ENCODE measurements around the gene STN1.

STN1 gene, protein sequence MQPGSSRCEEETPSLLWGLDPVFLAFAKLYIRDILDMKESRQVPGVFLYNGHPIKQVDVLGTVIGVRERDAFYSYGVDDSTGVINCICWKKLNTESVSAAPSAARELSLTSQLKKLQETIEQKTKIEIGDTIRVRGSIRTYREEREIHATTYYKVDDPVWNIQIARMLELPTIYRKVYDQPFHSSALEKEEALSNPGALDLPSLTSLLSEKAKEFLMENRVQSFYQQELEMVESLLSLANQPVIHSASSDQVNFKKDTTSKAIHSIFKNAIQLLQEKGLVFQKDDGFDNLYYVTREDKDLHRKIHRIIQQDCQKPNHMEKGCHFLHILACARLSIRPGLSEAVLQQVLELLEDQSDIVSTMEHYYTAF

GRCh38 chr10:103918053-103918846 lies at the start of gene STN1:
Gene STN1 (minus strand): TSS chr10:103918184. CDS start chr10:103917594, 590 bp downstream.
- DNase-seq: peak; percentile 95

GRCh38 chr10:103967448-103968071 lies 49.6 kb upstream of the STN1 start:
- peak; percentile 7 for DNase-seq

GRCh38 chr10:103966671-103967447 lies 48.9 kb upstream of the STN1 start, which contains the start of gene SLK:
Gene SLK (plus strand): TSS chr10:103967140. CDS start chr10:103967746, 606 bp downstream.
- peak; percentile 84 for DNase-seq

- no peak for DNase-seq
Observed at GRCh38 chr10:103960103-103960502, 42.1 kb upstream of the STN1 start.

- no peak for DNase-seq
Observed at GRCh38 chr10:103958996-103959395, 41.0 kb upstream of the STN1 start.

- DNase-seq: no peak
Observed at GRCh38 chr10:103954543-103954942, 36.6 kb upstream of the STN1 start.

DNA sequence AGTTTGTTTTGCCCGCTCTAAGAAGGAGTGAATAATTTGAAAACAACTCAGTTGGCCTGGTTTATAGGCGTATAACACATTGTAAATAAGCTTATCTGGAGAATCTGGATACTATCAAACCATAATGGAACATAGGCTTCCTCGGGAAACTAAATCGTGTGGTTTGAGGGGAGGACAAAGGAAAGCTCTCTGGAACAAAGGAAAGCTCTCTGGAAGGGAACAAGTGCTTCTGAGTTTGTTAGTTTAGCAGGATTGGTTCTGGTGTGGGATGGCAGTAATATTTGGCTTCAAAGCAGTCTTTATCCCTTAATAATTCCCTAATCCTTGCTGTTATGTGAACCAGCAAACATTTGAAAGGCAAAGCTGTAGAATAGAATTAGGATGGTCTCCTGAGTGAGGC lies 34.0 kb upstream of the STN1 start:
- no peak for DNase-seq

- DNase-seq: no peak
Observed at GRCh38 chr10:103951183-103951582, 33.2 kb upstream of the STN1 start.

DNA sequence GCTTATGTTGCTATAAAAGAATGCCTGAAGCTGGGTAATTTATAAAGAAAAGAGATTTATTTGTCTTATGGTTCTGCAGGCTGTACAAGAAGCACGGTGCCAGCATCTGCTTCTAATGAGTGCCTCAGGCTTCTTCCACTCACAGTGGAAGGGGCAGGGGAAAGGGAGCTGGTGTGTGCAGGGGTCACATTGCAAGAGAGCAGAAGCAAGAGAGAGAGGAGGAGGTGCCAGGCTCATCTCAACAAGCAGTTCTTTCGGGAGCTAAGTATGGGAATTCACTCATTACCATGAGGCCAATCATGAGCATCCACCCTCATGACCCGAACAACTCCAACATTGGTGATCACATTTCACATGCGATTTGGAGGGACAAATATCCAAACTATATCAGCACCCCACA lies 31.7 kb upstream of the STN1 start:
- no peak for DNase-seq

GRCh38 chr10:103947799-103948516 lies 30.0 kb upstream of the STN1 start:
- DNase-seq: no peak

DNA sequence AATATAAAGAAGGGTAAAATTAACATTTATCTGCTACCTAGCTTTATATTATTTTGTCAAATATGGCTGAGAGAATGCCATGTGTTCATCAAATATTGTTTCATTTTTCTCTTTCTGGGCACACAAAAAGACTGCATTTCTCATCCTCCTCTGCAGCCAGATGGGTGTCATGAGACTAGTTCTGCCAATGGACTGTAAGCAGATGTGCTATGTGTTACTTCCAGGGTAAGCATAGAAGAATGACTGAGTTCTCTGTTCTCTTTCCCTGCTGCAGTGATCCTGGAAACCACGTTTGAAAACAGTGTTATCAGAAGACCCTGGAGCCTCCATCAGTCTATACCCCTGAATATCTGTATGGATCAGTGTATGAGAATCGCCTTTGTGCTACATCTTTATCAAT lies 24.9 kb upstream of the STN1 start:
- DNase-seq: no peak

DNA sequence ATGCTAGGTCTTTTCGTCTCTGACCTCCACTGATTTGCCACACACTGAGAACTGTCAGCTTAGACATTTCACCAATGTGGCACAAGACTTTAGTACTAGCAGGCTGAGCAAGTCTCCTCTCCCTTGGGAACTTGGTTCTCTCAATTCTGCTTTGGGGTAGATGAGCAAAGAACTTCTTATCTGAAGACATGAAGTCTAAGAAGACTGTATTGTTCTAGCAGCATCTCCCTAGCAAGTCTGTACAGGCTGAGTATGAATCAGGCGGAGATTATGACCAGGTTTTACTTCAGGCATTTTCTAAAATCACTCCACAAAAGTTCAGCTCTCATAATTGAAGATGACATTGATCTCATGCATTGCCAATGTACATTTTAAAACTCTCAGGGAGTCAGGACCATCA lies 23.8 kb upstream of the STN1 start:
- DNase-seq: no peak

DNA sequence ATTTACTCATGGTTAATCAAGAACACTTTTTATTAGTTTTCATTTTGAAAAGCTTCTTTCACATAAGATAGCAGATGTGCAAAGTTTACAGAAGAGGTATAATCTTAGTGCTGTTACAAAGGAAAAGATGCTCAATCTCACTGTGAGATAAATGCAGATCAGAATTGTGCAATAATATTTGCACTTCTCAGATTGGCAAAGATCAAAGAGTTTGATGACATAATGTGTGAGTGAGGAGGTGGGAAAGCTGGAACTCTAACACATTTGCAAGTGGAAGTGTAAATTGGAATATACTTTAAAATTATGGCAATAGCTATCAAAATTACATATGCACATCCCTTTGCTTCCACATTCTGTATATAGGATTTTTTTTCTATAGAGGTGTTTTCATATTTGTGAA lies 21.5 kb upstream of the STN1 start:
- DNase-seq: no peak

DNA sequence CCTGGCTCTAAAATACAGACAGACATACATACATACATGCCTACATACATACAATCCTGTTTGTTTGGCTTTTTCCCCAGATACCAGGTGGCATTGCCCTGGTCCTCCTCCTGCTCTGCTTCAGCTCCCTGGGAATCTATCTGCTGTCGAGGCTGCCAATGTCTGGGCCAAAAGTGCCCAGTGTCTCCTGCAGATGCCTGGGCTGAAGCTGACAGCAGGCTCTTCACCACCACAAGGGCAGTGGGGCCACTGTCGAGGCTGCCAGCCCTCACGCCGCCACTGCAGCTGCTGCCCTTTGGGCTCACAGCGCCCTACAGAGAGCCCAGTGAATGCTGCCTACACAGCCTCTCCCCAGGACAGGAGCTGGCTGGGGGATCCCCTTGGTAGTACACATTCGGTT lies 18.0 kb upstream of the STN1 start:
- DNase-seq: no peak

- no peak for DNase-seq
Observed at GRCh38 chr10:103934308-103934707, 16.3 kb upstream of the STN1 start.

GRCh38 chr10:103933557-103934121 lies 15.7 kb upstream of the STN1 start:
- DNase-seq: no peak

- DNase-seq: no peak
Observed at GRCh38 chr10:103932971-103933370, 15.0 kb upstream of the STN1 start.

GRCh38 chr10:103932271-103932670 lies 14.3 kb upstream of the STN1 start:
- DNase-seq: no peak

GRCh38 chr10:103931603-103932002 lies 13.6 kb upstream of the STN1 start:
- DNase-seq: no peak

DNA sequence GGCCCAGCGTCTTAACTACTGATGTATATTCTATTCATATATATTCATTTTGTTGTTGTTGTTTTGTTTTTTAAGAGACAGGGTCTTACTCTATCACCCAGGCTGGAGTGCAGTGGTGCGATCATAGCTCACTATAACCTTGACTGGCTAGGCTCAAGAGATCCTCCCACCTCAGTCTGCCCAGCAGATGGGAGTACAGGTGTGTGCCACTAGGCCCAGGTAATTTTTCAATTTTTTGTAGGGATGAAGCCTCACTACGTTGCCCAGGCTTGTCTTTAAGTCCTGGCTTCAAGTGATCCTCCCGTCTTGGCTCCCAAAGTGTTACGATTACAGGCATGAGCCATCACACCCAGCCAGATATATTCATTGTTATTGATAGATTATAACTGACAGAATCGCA lies 12.9 kb upstream of the STN1 start:
- no peak for DNase-seq

DNA sequence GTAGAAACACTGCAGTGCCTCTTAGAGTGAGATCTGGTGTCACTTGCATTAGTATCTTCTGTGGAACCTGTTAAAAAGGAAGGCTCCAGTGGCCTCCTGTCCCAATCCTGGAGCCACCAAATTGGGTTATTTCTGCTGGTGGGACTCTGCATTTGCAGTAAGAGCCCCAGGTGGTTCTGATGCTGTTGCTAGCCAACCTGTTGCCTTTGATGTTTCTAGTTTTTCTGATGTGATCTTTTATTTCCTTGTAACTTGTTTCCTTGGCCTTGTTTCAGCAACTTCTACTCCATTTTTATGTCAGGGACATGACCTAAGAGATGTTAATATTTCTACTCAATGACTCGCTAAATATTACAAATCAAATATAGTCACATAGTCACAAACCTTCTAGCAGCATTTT lies 12.5 kb upstream of the STN1 start:
- no peak for DNase-seq

GRCh38 chr10:103929381-103929921 lies 11.5 kb upstream of the STN1 start:
- no peak for DNase-seq

Data from CD4-positive, alpha-beta T cell treated with Interferon gamma for 1 hour (primary cell).